Measurements from ENCODE around the gene UNC93A.
"Not testable (repeated sequence)": the region's sequence is repeated elsewhere in the genome, so short reads cannot be mapped to it uniquely, and the experiment has no call there.

GRCh38 chr6:167320754-167321056 is 29.6 kb downstream of the UNC93A start:
- TF ChIP-seq CTCF, POLR2A, POLR2AphosphoS5, EP300 (IDR thresholded peaks at IDR 0.05): not testable (repeated sequence)

All from upper lobe of left lung (tissue), 4 donors.